Esophagus squamous epithelium (tissue), 4 donors: ENCODE measurements around the gene PIM1.

Experiments
- POLR2A ChIP-seq, 4 donors: fragments of 450-650 bp; IDR thresholded peaks; one replicate each; pipeline ENCODE4 v1.6.1; 2017; ENCODE audit warnings: antibody characterized with exemption in 4 of 4, mild to moderate bottlenecking in 4 of 4, moderate library complexity in 3 of 4
- TF ChIP-seq, protein P1 (sequence below), 6 experiments: fragments of 450-650 bp in 4 of 6; fragments of 200-600 bp in 2 of 6; sonication (generic) in 2 of 6; IDR thresholded peaks; one replicate each; pipeline ENCODE4 v1.5.1; 2016 to 2019; ENCODE audit warnings: antibody characterized with exemption in 6 of 6, mild to moderate bottlenecking in 4 of 6, moderate library complexity in 4 of 6

DNA sequence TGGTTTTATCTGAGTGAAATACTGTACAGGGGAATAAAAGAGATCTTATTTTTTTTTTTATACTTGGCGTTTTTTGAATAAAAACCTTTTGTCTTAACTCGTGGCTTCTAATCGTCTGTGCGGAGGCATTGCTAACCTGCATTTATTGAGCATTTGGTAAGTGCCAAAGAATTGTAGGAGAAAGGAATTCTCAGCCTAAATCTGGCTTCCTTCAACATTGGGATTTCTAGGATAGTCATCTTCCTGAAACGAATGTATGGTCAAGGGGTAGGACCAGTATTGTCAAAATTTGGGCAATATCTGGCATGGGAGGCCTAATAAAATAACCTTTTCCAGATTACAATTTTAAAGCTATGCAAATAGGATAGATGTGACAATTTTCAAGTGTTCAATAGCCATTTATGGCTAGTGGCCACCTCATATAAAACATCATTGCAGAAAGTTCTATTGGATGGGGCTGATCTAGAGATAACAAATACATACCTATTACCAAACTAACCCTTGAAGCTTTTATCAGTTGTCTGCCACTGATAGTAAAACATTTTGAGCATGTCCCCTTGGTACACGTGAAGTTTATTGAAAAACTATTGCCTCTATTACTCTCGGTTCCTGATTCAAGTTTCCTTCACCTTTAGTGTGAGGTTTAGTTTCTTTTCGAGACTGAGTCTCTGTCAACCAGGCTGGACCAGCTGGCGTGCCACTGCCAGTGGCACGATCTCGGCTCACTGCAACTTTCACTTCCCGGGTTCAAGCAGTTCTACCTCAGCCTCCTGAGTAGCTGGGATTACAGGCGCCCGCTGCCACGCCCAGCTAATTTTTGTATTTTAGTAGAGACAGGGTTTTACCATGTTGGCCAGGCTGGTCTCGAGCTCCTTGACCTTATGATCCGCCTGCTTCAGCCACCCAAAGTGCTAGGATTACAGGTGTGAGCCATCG is 5.6 kb downstream of the PIM1 start:
- TF ChIP-seq, protein P1, sequence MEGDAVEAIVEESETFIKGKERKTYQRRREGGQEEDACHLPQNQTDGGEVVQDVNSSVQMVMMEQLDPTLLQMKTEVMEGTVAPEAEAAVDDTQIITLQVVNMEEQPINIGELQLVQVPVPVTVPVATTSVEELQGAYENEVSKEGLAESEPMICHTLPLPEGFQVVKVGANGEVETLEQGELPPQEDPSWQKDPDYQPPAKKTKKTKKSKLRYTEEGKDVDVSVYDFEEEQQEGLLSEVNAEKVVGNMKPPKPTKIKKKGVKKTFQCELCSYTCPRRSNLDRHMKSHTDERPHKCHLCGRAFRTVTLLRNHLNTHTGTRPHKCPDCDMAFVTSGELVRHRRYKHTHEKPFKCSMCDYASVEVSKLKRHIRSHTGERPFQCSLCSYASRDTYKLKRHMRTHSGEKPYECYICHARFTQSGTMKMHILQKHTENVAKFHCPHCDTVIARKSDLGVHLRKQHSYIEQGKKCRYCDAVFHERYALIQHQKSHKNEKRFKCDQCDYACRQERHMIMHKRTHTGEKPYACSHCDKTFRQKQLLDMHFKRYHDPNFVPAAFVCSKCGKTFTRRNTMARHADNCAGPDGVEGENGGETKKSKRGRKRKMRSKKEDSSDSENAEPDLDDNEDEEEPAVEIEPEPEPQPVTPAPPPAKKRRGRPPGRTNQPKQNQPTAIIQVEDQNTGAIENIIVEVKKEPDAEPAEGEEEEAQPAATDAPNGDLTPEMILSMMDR (IDR thresholded peaks at IDR 0.05) = no peak
- TF ChIP-seq POLR2A (IDR thresholded peaks at IDR 0.05) = no peak
